Endothelial cell (in vitro differentiated cells): ENCODE measurements around the gene RAB42. TPM values are rescaled to one million over a fixed set of nuclear protein-coding genes. Genes with fewer than 3 reads are reported as not detected.
"Not testable (repeated sequence)": the region's sequence is repeated elsewhere in the genome, so short reads cannot be mapped to it uniquely, and the experiment has no call there.

Source experiments
- DNase-seq: peaks from one replicate; pipeline ENCODE4 v3.0.0; 2021; ENCODE audit warnings: low spot score
- H3K27ac Mint-ChIP-seq: one replicate; pipeline ENCODE4 v1.8.0; 2021; ENCODE audit warnings: mixed read lengths, inconsistent platforms; ENCODE audit not compliant: unreplicated experiment
- H3K27me3 Mint-ChIP-seq: one replicate; pipeline ENCODE4 v1.8.0; 2021; ENCODE audit warnings: mild to moderate bottlenecking, moderate library complexity, mixed read lengths, inconsistent platforms; ENCODE audit not compliant: unreplicated experiment
- H3K36me3 Mint-ChIP-seq: one replicate; pipeline ENCODE4 v1.8.0; 2021; ENCODE audit warnings: mild to moderate bottlenecking, low read depth, mixed read lengths, inconsistent platforms; ENCODE audit not compliant: unreplicated experiment
- H3K4me1 Mint-ChIP-seq: one replicate; pipeline ENCODE4 v1.8.0; 2021; ENCODE audit warnings: mild to moderate bottlenecking, mixed read lengths, inconsistent platforms; ENCODE audit not compliant: unreplicated experiment
- H3K4me3 Mint-ChIP-seq: one replicate; pipeline ENCODE4 v1.8.0; 2021; ENCODE audit warnings: mild to moderate bottlenecking, mixed read lengths, inconsistent platforms; ENCODE audit not compliant: unreplicated experiment
- H3K9me3 Mint-ChIP-seq: one replicate; pipeline ENCODE4 v1.8.0; 2021; ENCODE audit warnings: mixed read lengths, inconsistent platforms; ENCODE audit not compliant: unreplicated experiment
- CTCF ChIP-seq: fragments of 200-600 bp; sonication (generic); IDR thresholded peaks from one replicate; pipeline ENCODE4 v1.5.0; 2021; ENCODE audit warnings: antibody characterized with exemption; ENCODE audit not compliant: unreplicated experiment
- total RNA-seq: library from RNA; stranded (reverse); fragmentation: NEBNext Ultra II Directional; extraction: Animal tissue kit (Norgen Biotek cat#: 25700); gene quantifications from one replicate; pipeline ENCODE4 v1.2.1, GENCODE V29; 2021; ENCODE audit not compliant: unreplicated experiment

The RAB42 gene
- total RNA-seq, 1 donor from 2014 or later = not detected

GRCh38 chr1:28581531-28582247 is 10.4 kb upstream of the RAB42 start:
- peak overlapping the region; percentile 80 for H3K27ac Mint-ChIP-seq
- peaks cover 29% of the 10 kb centered on the region for H3K4me1 Mint-ChIP-seq
- peaks cover 8% of the 10 kb centered on the region for H3K27me3 Mint-ChIP-seq
- peaks cover 24% of the 10 kb centered on the region for H3K36me3 Mint-ChIP-seq
- no peaks in the 10 kb centered on the region for H3K9me3 Mint-ChIP-seq
- DNase-seq = peak; percentile 95
- no peak for TF ChIP-seq CTCF
- peak overlapping the region; percentile 97 for H3K4me3 Mint-ChIP-seq

GRCh38 chr1:28582248-28582615 is 9.8 kb upstream of the RAB42 start:
- Mint-ChIP-seq H3K36me3 (peaks cover 24% of the 10 kb centered on the region), H3K4me1 (peaks cover 29% of the 10 kb centered on the region), H3K27ac (peak overlapping the region; percentile 80), H3K9me3 (no peaks in the 10 kb centered on the region), H3K27me3 (peaks cover 10% of the 10 kb centered on the region), H3K4me3 (peak overlapping the region; percentile 97)
- no peak for TF ChIP-seq CTCF
- no peak for DNase-seq

GRCh38 chr1:28586585-28587391 is 5.3 kb upstream of the RAB42 start:
- not testable (repeated sequence) for H3K27ac Mint-ChIP-seq, H3K4me3 Mint-ChIP-seq, H3K36me3 Mint-ChIP-seq, DNase-seq, H3K9me3 Mint-ChIP-seq, H3K27me3 Mint-ChIP-seq
- peaks cover 11% of the 10 kb centered on the region for H3K4me1 Mint-ChIP-seq

- Mint-ChIP-seq H3K27ac (no peak overlapping the region), H3K27me3 (peaks cover 1% of the 10 kb centered on the region), H3K9me3 (no peaks in the 10 kb centered on the region), H3K36me3 (no peaks in the 10 kb centered on the region), H3K4me1 (peaks cover 5% of the 10 kb centered on the region), H3K4me3 (peak overlapping the region; percentile 82)
- DNase-seq = no peak
- no peak for TF ChIP-seq CTCF
Measured at GRCh38 chr1:28592321-28593071, 431 bp downstream of the RAB42 start.

- H3K4me3 Mint-ChIP-seq, H3K27me3 Mint-ChIP-seq, H3K9me3 Mint-ChIP-seq, H3K27ac Mint-ChIP-seq, H3K36me3 Mint-ChIP-seq, H3K4me1 Mint-ChIP-seq, DNase-seq: not testable (repeated sequence)
Measured at GRCh38 chr1:28593988-28594356, 1.9 kb downstream of the RAB42 start.

GRCh38 chr1:28594686-28595411 is 2.8 kb downstream of the RAB42 start:
- H3K4me1 Mint-ChIP-seq, H3K36me3 Mint-ChIP-seq, H3K27me3 Mint-ChIP-seq, H3K9me3 Mint-ChIP-seq, DNase-seq, H3K27ac Mint-ChIP-seq, H3K4me3 Mint-ChIP-seq: not testable (repeated sequence)
